Fibroblast of villous mesenchyme (primary cell): ENCODE results near the gene CEBPG. TPM values are rescaled to one million over a fixed set of nuclear protein-coding genes. Genes with fewer than 3 reads are reported as not detected.

Experiments
- DNase-seq: peaks from one replicate; pipeline ENCODE4 v3.0.0-alpha.2; 2010; ENCODE audit warnings: low read depth
- H3K4me3 ChIP-seq: 2 replicates; pipeline ENCODE4 v1.5.1; 2011; ENCODE audit warnings: low read depth, mild to moderate bottlenecking, low read length
- CTCF ChIP-seq: IDR thresholded peaks from 2 replicates; pipeline ENCODE4 v1.5.1; 2012; ENCODE audit warnings: low read depth, mild to moderate bottlenecking, low read length; ENCODE audit not compliant: insufficient read depth
- total RNA-seq: library from RNA; depleted of rRNA; stranded (reverse); fragments of >200 nt; gene quantifications from 2 replicates; pipeline ENCODE4 v1.2.3, GENCODE V29; 2012

CEBPG gene
- total RNA-seq, 1 donor: 22.0 TPM

GRCh38 chr19:33394006-33394722 lies 20.7 kb downstream of the CEBPG start:
- DNase-seq: peak; percentile 67
- no peak overlapping the region for H3K4me3 ChIP-seq
- no peak for TF ChIP-seq CTCF

DNA sequence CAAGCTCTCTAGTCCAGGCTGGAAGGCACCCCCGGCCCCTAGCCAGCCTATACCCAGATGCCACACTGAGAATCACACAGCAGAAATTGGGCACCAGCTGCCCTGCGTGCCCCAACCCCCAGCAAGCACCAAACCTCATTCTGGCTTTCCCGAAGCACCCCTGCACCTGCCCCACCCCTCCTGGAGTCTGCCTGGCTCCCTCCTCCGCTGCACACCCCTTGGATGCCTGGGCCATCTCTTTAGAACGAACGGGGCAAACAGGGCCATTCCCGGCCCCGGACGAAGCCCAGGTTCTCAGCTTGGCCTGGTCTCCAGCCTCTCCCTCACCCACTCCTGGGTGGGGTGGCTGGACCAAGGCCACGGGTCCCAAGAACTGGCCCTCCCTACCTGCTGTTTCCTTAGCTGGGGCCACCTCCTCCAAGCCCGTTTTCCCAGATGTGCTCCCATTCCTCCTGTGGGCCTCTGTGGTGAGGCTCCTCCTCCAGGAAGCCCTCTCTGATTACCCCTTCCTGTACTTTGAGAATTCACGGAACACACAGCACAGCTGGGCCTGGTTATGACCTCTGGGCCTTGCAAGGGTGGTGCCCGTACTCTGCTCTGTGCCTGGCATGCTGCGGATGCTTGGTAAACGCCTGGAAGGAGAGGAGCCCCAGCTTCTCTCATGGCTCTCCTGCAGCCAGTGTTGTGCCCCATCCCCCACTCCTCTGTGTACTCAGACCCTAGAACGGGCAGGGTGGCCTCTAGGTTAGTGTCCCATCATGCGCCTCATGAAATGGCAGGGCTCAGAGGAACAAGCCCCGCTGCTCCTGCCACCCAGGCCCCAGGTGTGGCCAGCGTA lies 21.4 kb downstream of the CEBPG start:
- H3K4me3 ChIP-seq: no peak overlapping the region
- no peak for DNase-seq
- TF ChIP-seq CTCF: no peak

GRCh38 chr19:33395561-33396550 lies 22.3 kb downstream of the CEBPG start:
- H3K4me3 ChIP-seq: no peak overlapping the region
- TF ChIP-seq CTCF: no peak

GRCh38 chr19:33396701-33397535 lies 23.4 kb downstream of the CEBPG start:
- DNase-seq: no peak
- TF ChIP-seq CTCF: no peak
- H3K4me3 ChIP-seq: no peak overlapping the region

More at GRCh38 chr19:33395561-33396550, 22.3 kb downstream of the CEBPG start:
- DNase-seq: no peak

DNA sequence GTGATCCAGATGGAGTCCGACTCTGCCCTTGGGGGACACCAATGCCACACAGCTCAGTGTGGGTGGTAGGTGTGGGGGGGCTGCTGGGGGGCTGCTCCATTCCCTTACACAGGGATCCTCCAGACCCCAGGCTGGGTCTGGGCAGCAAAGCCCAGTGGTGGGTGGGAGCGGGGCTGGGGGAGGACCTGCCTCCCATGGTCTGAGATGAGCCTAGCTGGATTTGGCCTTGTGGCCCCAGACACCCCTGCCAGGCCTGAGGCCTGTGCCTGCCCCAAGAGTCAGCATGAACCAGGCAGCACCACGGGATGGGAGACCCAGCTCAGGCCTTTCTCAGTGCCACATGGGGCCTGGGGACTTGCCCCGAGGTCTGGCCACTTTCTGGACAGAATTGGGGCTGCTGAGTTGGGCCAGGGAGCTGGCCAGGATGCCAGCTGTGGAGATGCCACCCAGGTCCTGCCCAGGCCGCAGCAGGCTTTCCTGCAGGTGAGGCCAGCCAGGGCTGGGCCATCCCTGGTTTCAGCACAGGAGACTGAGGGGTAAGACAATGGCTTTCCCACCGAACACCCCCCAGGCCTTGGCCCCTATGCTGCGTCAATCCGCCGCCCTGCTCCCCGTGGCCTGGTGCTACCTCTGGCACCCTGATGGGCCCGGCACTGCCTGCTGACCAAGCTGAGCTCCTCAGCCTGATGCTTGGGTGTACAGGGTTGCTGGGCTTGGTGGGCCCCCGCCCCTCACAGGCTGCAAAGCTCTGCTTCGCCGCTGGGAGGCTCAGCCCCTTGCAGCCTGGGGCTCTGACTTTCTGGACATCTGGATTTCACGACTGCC lies 24.2 kb downstream of the CEBPG start:
- peak; percentile 39 for TF ChIP-seq CTCF
- no peak for DNase-seq
- H3K4me3 ChIP-seq: no peak overlapping the region
